PC-3 (cell line): ENCODE results near the gene TMC3.

Source experiments
- EZH2 ChIP-seq: fragments of 300-600 bp; sonication (generic); IDR thresholded peaks from one replicate; pipeline ENCODE4 v1.6.1; 2017; ENCODE audit warnings: antibody characterized with exemption, mild to moderate bottlenecking, low read length; ENCODE audit not compliant: unreplicated experiment
- EZH2phosphoT487 ChIP-seq: fragments of 300-600 bp; sonication (generic); IDR thresholded peaks from 2 replicates; pipeline ENCODE4 v1.6.1; 2018; ENCODE audit warnings: mild to moderate bottlenecking, antibody characterized with exemption, low read length, borderline replicate concordance
- TF ChIP-seq, protein P1 (sequence below): fragments of 300-600 bp; sonication (generic); conservative IDR thresholded peaks from 2 replicates; pipeline ENCODE4 v1.5.1; 2017; ENCODE audit warnings: antibody characterized with exemption, low read depth, mild to moderate bottlenecking, low read length

DNA sequence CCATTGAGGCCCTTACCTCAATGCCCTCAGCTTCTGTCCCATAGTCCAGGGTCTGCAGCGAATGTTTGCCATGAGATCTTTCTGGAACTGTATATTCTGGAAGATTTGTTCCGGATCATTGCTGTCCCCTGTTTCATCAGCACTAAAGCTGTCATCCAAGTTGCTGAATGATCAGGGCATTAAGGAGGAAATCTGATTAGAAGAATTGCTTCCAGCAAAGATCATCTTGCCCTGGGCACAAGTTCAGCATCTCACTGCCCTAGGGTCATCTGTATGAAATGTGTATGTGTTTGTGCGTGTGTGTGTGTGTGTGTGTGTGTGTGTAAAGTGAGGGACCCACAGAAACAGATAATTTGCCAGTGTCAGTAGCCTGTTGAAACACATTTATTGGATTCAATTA, 1.4 kb downstream of the TMC3 start:
- TF ChIP-seq, protein P1, sequence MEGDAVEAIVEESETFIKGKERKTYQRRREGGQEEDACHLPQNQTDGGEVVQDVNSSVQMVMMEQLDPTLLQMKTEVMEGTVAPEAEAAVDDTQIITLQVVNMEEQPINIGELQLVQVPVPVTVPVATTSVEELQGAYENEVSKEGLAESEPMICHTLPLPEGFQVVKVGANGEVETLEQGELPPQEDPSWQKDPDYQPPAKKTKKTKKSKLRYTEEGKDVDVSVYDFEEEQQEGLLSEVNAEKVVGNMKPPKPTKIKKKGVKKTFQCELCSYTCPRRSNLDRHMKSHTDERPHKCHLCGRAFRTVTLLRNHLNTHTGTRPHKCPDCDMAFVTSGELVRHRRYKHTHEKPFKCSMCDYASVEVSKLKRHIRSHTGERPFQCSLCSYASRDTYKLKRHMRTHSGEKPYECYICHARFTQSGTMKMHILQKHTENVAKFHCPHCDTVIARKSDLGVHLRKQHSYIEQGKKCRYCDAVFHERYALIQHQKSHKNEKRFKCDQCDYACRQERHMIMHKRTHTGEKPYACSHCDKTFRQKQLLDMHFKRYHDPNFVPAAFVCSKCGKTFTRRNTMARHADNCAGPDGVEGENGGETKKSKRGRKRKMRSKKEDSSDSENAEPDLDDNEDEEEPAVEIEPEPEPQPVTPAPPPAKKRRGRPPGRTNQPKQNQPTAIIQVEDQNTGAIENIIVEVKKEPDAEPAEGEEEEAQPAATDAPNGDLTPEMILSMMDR, result no peak
- TF ChIP-seq EZH2 (no peak), EZH2phosphoT487 (no peak)
